HG03060 (cell line): Measurements from ENCODE around the gene CDIP1.

Experiments used
- ATAC-seq: cut with Tn5 transposase; IDR thresholded peaks from one replicate; pipeline ENCODE4 v1.9.1; 2021; ENCODE audit warnings: low read depth, moderate number of reproducible peaks; ENCODE audit not compliant: unreplicated experiment

CDIP1 gene

DNA sequence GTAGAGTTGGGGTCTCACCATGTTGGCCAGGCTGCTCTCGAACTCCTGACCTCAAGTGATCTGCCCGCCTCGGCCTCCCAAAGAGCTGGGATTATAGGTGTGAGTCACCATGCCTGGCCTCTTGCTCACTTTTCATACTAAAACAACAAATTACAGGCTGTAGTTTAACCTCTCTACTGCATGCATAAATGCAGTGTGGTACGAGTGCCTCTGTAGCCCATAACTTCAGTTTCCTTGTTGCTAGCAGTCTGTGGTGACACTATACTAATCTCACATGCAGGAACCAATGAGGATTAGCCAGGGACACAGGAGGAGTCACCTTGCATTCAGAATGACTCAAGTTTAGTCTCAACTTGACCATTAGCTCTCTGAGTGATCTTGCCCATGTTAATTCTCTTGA is 42.3 kb downstream of the CDIP1 start:
- no peak for ATAC-seq

DNA sequence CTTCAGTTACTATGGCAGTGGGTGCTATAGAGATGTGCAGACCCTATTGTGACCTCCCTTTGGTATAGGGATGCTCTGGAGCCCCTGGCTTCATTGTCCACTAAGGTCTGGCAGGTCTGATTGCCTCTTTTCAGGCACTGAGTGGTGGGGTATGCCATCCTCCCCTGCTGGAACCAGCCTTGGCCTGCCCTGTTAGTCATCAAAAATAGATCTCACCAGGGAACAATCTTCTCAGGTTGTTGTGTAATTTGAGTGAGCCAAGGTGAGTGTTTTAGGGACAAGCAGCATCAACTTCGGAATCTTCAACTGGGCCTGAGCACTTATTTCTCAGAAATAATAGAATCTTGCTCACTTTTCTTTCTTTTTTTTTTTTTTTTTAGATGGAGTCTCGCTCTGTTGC is 42.8 kb downstream of the CDIP1 start:
- no peak for ATAC-seq

DNA sequence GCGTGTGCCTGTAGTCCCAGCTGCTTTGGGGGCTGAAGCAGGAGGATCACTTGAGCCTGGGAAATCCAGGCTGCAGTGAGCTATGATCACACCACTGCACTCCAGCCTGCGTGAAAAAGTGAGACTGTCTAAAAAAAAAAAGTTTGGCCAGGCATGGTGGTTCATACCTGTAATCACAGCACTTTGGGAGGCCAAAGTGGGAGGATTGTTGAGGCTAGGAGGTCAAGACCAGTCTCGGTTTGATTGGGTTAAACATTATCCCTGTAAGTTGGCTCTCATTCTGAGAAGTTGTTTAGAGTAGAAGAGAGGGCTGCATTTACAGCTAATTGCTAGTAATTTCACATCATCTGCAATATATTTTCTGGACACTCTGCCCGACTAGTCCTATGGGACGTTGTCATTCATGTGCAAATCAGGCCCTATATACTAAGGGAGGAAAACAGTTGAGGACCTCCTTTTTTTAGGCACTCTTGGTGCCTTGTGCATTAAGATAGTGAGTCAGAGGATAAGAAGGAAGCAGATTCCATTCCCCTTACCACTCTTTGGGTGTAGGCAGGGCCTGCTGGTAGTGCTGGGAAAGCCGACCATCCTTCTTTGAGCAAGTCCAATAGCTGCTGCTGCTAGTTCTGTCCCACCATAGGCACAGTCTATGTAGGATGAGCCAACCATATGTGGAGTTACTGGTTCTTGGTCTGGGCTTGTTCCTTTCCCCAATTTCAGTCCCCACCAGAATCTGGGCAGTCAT is 43.7 kb downstream of the CDIP1 start:
- no peak for ATAC-seq

DNA sequence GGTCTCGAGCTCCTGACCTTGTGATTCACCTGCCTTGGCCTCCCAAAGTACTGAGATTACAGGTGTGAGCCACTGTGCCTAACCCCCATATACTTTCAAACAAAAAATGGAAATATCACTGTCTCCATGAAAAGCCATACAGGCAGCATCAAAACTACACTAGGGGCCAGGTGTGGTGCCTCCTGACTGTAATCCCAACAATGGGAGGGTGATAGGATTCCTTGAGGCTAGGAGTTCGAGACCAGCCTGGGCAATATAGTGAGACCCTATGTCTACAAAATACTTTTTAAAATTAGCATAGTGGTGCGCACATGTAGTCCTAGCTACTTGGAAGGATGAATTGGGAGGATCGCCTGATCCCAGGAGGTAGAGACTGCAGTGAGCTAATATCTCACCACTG is 46.7 kb downstream of the CDIP1 start:
- ATAC-seq: no peak

DNA sequence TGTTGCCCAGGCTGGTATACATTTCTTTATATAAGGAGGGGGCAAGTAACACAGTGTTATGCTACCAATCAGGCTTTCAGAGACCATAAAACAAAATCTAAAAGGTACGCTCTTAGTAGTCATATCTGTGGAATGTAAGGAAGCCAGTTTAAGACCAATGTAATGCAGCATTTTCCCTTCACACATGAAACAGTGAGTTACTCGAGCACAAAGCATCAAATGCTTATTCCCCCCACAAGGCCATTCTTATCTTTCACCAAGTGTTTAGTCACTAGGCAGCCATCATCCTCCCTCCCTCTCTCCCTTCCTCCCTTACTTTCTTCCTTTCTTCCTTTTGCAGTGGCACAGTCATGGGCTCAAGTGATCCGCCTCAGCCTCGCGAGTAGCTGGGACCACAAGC is 49.5 kb downstream of the CDIP1 start:
- no peak for ATAC-seq

DNA sequence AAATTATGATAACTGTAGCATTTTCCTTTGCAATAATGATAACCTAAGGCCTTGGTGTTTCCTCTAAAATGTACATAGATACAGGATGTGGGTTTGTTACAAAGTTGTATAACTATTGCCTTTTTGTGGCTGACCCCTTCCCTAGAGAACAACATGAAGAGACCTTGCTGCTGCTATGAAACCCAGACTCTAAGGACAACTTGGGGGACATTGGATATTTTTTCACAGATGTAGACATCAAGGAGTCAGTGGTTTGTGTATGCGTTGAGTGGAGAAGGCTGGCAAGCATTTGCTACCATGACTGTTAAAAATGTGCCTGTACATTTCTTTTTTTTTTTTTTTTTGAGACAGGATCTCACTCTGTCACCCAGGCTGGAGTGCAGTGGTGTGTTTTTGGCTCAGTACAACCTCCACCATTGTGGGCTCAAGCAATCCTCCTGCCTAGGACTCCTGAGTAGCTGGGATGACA is 50.0 kb downstream of the CDIP1 start:
- no peak for ATAC-seq

DNA sequence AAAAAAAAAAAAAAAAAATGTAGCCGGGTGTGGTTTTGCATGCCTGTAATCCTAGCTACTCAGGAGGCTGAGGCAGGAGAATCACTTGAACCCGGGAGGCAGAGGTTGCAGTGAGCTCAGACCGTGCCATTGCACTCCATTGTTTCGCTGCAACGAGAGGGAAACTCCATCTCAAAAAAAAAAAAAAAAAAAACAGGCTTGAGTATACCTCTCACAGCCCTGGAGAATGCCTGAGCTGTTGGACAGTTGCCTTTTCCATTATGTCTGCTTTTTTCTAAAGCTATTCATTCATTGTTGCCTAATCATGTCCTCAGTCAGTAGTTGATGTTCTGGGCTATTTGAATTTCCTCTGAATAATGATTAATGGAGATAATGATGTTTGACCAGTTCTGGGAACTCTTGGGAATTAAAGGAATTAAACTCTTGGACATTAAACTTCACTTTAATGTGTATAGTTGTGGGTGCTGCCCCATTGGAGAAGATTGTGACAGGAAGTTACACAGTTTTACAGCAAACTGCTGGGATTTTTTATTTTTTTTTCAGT is 50.5 kb downstream of the CDIP1 start:
- no peak for ATAC-seq

DNA sequence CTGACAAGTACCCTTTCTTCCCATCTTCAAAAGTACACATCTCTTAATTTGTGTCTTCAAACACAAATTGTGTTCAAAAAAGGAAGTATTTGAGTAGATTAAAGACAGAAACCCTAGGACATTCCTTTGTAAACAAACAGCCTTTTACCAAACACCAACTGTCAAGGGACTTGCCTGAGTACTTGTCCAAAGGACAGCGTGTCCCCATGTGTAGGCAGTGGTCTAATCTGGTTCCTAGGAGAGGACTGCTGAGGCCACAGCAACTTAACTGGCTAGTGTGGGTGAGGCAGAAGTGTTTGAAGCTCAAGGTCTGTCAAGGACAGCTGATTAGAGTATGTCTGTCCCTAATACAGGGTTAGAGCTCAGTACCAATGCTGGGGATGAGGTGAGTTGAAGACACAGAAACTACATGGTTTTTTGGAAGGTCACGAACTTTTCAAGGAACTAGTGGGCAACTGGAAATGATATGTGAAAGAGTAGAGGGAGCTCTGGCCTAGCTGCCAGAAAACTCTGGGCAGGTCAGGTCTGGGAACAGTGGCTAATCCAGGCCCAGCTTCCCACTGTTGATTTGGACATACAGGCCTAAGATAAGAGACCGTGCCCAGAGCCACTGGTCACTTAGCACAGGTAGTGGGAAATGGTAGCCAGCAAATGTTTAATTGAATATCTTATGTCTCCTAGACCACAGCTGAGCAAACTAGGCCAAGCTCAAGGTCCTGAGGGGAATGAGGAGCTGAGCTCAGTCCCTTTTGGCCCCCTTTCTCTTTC is 52.3 kb downstream of the CDIP1 start:
- no peak for ATAC-seq

DNA sequence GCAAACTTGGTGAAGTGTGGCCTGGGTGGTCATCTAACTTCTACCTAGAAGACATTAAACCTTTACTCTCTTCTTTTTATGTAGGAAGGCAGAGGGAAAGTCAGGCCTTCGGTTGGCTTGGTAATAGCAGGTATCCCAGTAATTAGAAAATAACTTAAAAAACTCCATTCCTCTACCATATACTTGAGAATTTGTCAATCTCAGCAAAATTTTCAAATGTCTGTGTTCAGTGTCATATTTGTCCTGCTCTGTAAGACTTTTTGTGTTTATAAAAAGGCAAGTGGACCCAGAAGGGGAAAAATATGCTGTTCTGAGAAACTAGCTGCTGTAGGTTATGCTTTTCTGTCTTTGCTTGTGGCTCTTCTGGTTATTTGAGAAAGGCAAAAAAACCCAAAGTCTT is 56.6 kb downstream of the CDIP1 start:
- no peak for ATAC-seq

DNA sequence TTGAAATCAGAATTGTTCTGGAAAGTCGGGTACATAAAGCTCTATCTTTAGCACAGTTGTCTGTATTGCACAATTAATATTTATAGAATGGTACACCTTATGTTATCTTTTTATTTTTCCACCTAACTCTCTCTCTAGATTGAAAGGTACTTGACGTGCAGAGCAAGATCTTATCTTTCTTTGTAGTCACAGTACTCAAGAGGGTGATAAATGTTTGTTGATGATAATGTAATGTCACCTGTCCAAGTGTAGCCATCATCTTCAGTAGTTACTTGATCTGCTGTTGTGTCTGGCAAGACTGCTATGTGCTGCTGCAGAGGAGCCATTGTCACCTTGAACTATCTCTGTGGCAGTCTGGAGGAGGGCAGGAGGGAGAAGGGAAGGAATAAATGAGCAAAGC is 57.0 kb downstream of the CDIP1 start:
- ATAC-seq: no peak

DNA sequence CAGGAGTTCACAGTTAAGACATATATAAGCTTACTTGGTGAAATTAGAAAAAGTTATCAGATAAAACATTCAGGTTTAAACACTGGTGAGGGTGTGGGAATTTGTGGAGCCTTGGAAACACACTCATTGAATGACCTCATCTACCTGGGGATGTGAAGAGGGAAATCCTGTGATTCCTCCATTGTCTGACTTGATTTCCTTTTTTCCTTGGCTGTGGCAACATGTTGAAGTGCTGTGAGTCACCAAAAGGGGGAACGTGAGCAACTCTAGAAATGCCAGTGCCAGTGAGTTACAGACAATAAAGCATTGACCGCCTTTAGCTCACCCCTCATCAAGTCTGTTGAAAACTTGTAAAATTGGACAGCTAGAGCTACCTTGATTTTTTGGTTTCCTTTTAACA is 60.6 kb downstream of the CDIP1 start:
- no peak for ATAC-seq

DNA sequence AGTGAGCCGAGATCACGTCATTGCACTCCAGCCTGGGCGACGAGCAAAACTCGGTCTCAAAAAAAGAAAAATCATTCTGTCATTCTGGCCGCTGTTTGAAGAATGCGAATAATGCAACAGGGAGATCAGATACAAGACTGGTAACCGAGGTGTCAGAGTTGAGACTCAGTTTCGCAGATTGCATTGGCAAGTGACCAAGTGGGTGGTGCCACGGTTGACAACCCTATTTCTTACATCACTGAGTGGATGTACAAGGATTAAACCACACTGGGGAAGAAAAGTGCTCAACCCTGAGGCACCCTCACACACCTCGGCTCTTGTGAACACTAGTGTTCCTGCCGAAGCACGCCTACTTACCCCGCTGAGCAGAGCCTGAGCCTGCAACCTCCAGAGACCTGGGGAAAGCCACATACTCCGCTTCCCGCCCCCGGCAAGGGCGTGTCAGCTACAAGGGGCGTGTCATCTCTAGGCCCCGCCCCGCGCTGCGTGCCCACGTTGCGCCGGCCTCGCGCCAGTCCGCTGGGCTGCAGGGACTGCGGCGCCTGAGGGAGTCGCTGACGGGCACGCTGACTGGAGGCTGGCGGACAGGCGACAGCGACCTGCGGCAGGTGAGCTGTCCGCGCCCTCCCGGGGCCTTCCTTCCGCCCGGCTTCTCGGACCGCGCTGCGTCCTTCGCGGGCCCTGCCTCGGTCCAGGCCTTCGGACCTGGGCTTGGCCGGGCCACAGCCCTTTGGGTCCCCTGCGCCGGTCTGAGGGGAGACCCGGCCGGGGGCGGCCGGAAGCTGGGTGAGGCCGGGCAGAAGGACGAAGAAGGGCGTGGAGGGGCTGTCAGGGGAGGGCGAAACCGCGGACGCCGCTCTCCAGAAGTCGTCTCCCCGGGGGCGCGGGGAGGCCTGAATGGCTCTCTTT is 62.4 kb downstream of the CDIP1 start, which contains the start of gene HMOX2:
Gene HMOX2 (plus strand): TSS at position 519 of the 909 bp plus-strand sequence. CDS start 29,127 bp downstream, outside the sequence.
- peak; percentile 61 for ATAC-seq

DNA sequence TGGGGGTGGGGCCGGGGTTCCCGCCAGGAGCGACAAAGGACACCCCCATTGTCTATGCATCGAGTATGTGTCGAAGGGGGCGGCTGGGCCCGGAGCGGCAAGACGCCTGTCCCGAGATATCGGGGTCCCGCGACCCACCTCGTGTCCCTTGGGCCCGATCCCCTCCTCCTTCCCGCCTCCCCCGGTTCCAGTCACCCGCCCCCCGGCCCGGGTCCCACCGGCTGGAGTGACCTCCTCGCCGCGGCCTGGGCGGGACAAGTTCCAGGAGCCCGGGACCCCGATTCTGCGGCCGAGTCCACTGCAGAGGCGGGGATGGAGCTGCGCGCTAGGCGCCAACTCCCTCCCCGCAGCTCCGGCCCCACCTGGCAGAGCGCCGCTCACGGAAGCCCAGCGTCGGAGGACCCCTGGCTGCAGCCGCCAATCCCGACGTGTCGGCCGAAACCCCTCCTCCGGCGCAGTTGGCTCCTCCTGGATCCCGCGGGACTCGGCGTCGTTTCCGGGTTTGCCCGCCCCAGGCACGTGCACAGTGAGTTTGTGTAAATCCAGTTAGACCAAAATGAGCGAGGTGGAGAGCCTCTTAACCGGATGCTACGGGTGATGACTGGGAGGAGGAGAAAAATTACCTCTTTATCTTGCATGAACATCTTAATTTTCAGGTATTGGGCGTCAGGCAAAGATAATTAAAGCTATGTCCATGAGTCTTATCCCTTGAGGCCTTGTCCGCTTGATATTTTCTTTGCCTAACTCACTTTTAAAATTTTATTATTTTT is 64.2 kb downstream of the CDIP1 start, which contains the start of gene NMRAL1:
Gene NMRAL1 (minus strand): TSS at position 434 of the 770 bp plus-strand sequence. CDS start 493 bp downstream, outside the sequence.
- no peak for ATAC-seq

DNA sequence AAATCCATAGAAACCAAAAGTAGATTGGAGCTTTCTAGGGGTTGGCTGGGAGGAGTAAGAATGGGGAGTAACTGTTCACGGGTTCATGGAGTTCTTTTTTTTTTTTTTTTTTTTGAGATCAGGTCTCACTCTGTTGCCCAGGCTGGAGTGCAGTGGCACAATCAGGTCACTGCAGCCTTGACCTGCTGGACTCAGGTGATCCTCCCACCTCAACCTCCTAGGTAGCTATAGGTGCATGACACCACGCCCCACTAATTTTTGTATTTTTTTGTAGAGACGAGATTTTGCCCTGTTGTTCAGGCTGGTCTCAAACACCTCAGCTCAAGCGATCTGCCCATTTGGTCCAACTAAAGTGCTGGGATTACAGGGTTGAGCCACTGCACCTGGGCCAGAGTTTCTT is 65.7 kb downstream of the CDIP1 start:
- ATAC-seq: no peak

DNA sequence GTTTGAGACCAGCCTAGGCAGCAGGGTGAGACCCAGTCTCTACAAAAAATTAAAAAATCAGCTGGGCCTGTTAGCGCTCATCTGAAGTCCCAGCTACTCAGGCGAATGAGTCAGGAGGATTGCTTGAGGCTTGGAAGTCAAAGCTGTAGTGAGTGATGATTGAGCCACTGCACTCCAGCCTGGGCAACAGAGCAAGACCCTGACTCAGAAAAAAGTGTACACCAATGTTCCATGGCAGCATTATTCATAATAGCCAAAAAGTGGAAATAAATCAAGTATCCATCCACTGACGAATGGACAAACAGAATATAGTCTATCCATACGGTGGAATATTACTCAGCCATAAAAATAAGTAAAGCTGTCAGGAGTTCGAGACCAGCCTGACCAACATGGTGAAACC is 66.7 kb downstream of the CDIP1 start:
- no peak for ATAC-seq

DNA sequence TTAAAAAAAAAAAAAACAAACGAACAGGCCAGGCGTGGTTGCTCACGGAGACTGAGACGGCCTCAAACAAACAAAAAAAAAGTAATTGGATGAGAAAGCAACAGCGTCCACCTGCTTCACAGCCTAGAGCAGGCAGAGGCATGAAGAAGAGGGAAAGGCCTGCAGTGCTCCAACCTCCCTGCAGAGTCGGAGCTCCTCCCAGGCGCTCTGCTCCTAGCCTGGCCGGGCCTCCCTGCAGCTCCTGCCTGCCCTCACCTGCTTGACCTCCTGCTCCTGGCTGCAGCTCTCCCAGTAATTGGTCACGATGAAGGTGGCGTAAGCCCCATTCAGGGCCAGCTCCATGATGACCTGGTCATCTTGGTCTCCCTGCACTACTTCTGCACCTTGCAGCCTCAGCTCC is 69.6 kb downstream of the CDIP1 start:
- ATAC-seq: no peak

DNA sequence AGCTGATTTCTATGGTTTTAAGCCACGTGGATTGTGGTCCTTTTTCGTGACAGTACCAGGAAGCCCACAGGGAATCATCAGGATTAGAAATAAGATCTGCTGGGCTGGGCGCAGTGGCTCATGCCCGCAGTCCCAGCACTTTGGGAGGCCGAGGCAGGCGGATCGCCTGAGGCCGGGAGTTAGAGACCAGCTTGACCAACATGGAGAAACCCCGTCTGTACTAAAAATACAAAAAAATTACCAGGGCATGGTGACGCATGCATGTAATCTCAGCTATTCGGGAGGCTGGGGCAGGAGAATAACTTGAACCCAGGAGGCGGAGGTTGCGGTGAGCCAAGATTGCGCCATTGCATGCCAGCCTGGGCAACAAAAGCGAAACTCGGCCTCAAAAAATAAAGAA is 70.7 kb downstream of the CDIP1 start:
- no peak for ATAC-seq

DNA sequence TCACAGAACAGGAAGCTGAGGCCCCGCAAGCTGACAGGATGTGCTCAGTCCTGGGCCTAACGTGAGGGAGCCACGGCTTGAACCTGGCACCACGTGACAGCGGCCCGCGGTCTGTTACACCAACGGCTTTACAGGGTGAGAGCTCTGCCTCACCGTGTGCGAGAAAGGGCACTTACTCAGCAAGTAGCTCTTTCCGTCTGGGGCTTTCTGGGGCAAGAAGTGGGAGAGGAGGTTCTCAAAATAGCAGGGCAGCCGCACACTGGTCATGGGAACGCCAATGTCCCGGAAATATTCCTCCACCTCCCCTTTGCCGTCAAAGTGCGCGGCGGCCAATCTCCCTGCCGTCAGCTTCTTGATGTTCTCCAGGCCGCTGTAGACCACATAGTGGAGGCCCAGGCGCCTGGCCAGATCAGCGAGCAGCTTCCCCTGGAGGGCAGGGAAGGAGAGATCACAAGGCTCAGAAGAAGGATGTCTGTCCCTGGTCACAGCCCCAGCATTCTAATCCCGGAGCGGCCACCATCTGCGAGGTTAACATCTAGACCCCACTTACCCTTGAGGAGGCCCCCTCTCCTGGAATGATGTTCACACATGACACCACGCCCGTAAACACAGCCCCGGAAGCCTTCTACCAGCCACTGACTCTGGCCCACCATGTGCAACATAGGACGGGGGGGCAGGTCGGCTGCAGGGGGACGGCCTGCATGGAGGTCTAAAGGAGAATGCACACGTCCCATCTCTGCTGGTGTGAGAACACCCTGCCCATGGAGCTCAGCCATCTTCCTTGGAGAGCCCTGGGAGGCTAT is 72.4 kb downstream of the CDIP1 start:
- no peak for ATAC-seq
